GM19395 (cell line): ENCODE measurements around the gene HSPA4L.

ENCODE experiments used
- ATAC-seq: cut with Tn5 transposase; IDR thresholded peaks from one replicate; pipeline ENCODE4 v1.9.1; 2021; ENCODE audit warnings: mild to moderate bottlenecking, moderate library complexity; ENCODE audit not compliant: unreplicated experiment

Gene HSPA4L

DNA sequence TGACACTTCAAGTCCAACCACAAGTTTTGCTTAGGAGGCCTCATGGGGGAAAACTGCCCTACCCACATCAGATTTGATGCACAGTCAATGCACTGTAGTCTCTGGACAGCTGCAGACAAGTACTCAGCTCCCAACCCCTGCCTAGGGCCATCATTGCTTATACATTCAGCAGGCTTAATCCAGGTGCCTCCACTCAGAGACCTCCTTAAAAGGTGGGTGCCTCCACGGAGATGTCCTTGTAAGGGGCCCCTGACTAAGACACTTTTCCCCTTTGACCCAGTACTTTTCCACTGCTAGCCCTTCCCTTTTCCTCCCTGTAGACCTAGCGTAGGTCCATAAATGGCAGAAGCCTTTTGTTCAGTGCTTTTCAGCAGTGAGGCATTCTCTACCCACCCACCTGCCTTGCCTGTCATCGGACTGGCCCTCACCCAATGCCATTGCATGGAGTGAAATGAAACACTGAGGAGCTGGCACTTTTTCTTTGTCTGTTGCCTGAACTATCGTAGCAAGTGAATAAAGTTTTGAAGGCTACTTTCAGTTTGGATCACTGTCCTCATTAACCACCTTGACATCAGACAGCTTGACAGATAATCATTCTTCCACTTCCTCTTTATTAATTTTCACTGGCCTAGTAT, 74.8 kb downstream of the HSPA4L start:
- peak; percentile 91 for ATAC-seq

DNA sequence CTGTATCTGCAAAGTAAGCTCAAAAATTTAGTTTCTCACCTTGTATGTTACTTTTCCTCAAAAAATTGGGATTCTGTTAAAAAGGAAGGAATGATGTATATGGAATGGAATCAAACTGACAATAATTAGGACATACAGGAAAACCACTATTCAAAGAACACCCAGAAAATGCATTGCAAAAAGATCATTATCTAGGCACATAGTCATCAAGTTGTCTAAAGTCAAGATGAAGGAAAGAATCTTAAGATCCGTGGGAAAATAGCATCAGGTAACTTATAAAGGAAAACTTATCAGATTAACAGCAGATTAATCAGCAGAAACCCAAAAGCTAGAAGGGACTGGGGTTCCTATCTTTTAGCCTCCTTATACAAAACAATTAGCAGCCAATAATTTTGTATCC, 75.5 kb downstream of the HSPA4L start:
- ATAC-seq, result no peak

DNA sequence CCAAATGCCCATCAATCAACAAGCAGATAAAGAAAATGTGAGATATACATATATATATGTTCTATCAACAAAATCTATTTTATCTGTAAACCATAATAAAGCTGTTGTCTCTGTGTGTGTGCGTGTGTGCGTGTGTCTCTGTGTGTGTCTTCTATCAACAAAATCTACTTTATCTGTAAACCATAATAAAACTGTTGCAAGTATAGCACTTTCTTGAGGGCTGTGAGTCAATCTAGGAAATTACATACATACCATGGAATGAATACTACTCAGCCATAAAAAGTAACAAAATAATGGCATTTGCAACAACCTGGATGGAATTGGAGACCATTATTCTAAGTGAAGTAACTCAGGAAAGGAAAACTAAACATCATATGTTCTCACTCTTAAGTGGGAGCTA, 86.1 kb downstream of the HSPA4L start:
- no peak for ATAC-seq

DNA sequence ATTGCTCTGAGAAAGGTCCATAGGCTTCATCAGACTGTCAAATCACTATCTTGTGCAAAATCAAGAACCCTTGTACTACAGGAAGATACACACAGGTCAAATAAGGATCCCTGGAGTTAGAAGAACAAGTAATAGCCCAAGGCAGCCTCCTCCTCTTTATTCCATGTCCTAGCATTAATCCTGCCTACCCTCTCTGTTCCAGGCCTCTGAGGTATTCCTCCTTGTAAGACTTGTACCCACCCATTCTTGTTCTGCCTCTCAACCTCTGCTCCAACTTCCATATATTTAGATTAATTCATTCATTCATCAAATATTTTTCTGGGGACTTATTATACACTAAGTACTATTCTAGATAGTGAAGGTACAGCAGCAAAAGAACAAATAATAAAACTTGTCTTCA, 88.2 kb downstream of the HSPA4L start:
- no peak for ATAC-seq

DNA sequence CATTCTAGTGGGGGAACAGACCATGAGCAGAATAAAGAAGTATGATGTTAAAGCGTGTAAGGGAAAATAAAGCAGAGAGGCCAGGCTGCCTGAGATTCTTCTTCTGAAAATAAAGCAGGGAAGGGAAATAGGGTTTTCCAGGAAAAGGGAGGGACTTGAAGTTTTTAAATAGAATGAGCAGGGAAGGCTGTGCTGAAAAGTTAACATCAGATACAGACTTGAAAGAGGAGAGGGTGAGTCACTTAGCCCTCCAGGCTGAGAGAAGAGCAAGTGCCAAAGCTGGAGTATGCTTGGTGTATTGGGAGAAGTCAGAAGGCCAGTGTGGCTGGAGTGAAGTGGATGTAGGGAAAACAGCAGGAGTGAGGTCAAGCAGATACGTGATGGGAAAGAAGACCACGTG, 88.6 kb downstream of the HSPA4L start:
- no peak for ATAC-seq

DNA sequence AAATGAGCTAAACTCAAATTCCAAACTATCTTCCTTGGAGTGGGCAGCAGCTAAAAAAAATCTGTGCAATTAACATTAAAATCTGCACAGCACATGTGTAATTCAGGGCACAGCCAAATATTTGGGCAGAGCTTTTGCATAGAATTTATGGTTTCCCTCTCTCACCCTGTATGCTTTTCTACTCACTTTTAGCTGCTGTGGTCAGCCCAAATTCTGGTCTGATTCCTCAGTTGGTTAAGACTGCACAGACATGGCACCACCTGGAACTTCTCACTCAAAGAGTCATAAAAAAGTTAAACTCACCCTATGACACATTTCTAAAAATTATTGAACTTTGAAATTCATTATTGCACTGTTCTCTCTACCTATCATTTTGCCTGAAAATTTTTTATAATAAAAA, 93.7 kb downstream of the HSPA4L start:
- no peak for ATAC-seq

DNA sequence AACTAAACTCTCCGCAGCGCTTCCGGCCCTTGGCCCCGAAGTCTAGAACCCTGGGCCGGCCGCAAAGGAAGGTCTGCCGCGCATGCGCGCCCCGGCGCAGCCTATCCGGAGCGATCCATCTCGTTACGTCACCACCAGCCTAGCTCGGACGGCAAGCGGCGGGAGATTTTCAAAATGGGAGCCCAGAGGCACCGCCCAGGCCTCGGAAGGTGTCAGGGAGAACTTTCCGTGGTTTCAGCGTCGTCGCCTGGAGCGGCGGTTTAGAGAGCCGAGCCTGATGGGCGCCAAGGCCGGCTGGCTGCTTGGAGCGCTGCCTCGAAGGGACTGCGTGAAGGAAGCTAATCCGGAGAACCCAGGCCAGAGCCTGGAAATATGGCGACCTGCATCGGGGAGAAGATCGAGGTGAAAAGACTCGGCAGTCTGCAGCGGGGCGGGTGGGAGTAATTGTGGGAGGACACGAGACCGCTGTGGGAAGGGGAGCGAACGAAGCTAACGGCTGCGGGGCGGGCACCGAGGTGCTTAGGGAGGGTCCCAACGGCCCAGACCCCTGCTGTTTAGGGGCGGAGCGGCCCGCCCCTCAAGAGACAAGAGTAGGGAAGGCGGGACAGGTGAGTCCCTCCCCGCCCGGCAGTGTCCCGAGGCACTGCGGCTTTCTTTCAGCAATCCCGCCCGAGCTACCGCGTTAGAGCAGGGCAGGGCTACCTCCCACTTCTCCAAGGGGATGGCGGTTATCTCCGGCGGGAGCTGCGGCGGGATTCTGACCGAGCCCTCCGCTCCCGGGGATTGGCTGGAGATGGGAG, 98.8 kb downstream of the HSPA4L start, which contains the start of gene PLK4:
PLK4 (plus strand) TSS at position 131 of the 800 bp plus-strand sequence; CDS start at position 373, 242 bp downstream.
- peak; percentile 95 for ATAC-seq

DNA sequence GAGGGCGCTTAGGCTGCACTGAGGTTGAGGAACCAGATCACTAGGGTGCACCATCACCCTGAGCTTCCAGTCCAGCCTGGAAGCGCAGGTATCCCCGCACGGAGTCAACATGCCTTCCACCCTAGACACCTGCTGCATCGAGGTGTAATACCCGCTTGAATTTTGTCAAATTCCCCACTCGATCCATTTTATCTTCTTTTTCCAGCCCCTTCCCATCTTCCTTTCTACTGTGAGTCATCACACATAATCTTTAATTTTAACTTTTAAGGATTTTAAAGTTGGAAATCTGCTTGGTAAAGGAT, 99.4 kb downstream of the HSPA4L start:
- ATAC-seq, result peak; percentile 50

DNA sequence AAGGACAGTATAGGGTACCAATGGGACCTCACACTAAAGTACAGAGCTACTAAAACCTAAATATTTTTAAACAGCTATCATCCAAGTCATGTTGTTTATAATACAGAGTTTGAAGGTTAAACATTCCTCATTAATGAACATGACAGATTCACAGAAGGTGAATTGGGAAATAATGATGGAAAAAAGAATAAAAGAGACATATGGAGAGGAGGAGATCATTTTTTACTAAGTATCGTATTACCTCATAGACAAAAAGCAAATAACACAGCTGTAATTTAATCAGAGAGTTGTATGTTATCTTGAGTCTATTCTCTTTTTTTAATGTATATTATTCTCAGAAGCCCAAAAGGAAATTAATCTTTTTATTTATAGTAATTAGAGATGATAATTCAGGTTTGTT, 106.4 kb downstream of the HSPA4L start:
- no peak for ATAC-seq

DNA sequence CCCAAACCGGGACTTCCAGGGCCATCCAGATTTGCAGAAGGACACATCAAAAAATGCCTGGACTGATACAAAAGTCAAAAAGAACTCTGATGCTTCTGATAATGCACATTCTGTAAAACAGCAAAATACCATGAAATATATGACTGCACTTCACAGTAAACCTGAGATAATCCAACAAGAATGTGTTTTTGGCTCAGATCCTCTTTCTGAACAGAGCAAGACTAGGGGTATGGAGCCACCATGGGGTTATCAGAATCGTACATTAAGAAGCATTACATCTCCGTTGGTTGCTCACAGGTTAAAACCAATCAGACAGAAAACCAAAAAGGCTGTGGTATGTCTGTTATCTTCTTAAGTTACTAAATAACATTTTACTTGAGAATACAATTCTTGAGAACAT, 107.8 kb downstream of the HSPA4L start:
- ATAC-seq, result no peak
